ENCODE measurements around the gene SNX32.

SNX32 gene
- long read RNA-seq, partial matches to known transcripts, result 0 of 7 reads
- long read RNA-seq, other reads (novel, unspliced or antisense), result 5 of 7 reads

- Histone ChIP-seq H3K4me3 (replicated peaks; ENCODE audit: insufficient read depth, low read length) (peak within 1 kb of the TSS; percentile 60), H3K27me3 (ENCODE audit: insufficient read depth, poor library complexity, severe bottlenecking) (no peaks in the 10 kb centered on the region), H3K27ac (replicated peaks) (peak within 1 kb of the TSS; percentile 81)
- TF ChIP-seq POLR2AphosphoS5 (IDR thresholded peaks at IDR 0.05; ENCODE audit: low read depth) (0 out of 2 replicates have a peak, but pooled peaks have one; percentile 38), CTCF (IDR thresholded peaks at IDR 0.05; ENCODE audit: insufficient read depth, low read length) (no peak)
- peak; percentile 93 to 96 for DNase-seq (ENCODE audit: low read depth in 1 of 2, low spot score in 1 of 2)
Measured at GRCh38 chr11:65833297-65834030, at the start of gene SNX32. TSS of gene SNX32 (plus strand) at chr11:65833963. CDS start at chr11:65834066, 103 bp downstream.

GRCh38 chr11:65785319-65786007 is 48.3 kb upstream of the SNX32 start:
- H3K4me3 ChIP-seq (replicated peaks; ENCODE audit: insufficient read depth, low read length), result no peak overlapping the region
- no peak overlapping the region for H3K27ac ChIP-seq (replicated peaks)
- TF ChIP-seq CTCF (IDR thresholded peaks at IDR 0.05; ENCODE audit: insufficient read depth, low read length) (no peak), SPI1 (IDR thresholded peaks at IDR 0.05; ENCODE audit: borderline replicate concordance, low read depth) (no peak), POLR2AphosphoS5 (IDR thresholded peaks at IDR 0.05; ENCODE audit: low read depth) (no peak), GABPA (IDR thresholded peaks at IDR 0.05; ENCODE audit: low read depth) (no peak), REST (IDR thresholded peaks at IDR 0.05; ENCODE audit: insufficient replicate concordance, low read depth) (no peak)
- H3K27me3 ChIP-seq (ENCODE audit: insufficient read depth, poor library complexity, severe bottlenecking), result peaks cover 37% of the 10 kb centered on the region
- no peak for DNase-seq (ENCODE audit: low read depth in 1 of 2, low spot score in 1 of 2)

- no peak for DNase-seq (ENCODE audit: low read depth in 1 of 2, low spot score in 1 of 2)
- H3K27ac ChIP-seq (replicated peaks), result no peak overlapping the region
- H3K27me3 ChIP-seq (ENCODE audit: insufficient read depth, poor library complexity, severe bottlenecking), result peaks cover 37% of the 10 kb centered on the region
- TF ChIP-seq POLR2AphosphoS5 (IDR thresholded peaks at IDR 0.05; ENCODE audit: low read depth) (no peak), REST (IDR thresholded peaks at IDR 0.05; ENCODE audit: insufficient replicate concordance, low read depth) (no peak)
- no peak overlapping the region for H3K4me3 ChIP-seq (replicated peaks; ENCODE audit: insufficient read depth, low read length)
Measured at GRCh38 chr11:65786008-65786785, 47.6 kb upstream of the SNX32 start.

Data from HL-60 (cell line).